ENCODE results near the gene PPP1R3G.

DNA sequence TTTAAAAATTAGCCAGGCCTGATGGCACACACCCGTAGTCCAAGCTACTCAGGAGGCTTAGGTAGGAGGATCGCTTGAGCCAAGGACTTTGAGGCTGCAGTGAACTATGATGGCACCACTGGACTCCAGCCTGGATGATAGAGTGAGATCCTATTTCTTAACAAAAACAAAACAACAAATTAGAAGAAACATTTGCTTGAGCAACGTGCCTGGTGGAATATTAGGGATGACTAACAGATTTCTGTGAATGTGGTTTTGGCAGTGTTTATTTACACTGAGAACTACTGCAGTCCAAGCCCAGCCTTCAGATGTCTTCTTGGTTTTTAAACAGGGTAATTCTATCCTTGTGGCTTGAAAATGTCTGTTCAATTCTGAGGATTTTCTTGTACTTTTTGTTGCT, 9.2 kb downstream of the PPP1R3G start:
- TF ChIP-seq CTCF (conservative IDR thresholded peaks at IDR 0.05; ENCODE audit: low read length) (no peak), EZH2phosphoT487 (IDR thresholded peaks at IDR 0.05; ENCODE audit: borderline replicate concordance) (no peak)
